Peyer's patch (tissue), 4 donors: ENCODE results near the gene NR6A1. TPM values are rescaled to one million over a fixed set of nuclear protein-coding genes. Genes with fewer than 3 reads are reported as not detected.

ENCODE experiments used
- DNase-seq, 3 donors: peaks; one replicate each; pipeline ENCODE4 v3.0.0-alpha.2; 2017 to 2019
- H3K27ac ChIP-seq, 4 donors: fragments of 200-600 bp; sonication (generic); one replicate each; pipeline ENCODE4 v1.5.1; 2016 to 2019
- H3K27me3 ChIP-seq, 2 donors: fragments of 200-600 bp; sonication (generic); one replicate each; pipeline ENCODE4 v1.5.1; 2019
- H3K36me3 ChIP-seq, 3 donors: fragments of 200-600 bp; sonication (generic); one replicate each; pipeline ENCODE4 v1.5.1; 2016 to 2019
- H3K4me1 ChIP-seq, 4 donors: fragments of 200-600 bp; sonication (generic); one replicate each; pipeline ENCODE4 v1.5.1; 2016 to 2019
- H3K4me3 ChIP-seq, 4 donors: fragments of 200-600 bp; sonication (generic); 1 replicate in 3 of 4; 2 replicates in 1 of 4; pipeline ENCODE4 v1.5.1; 2016 to 2019; ENCODE audit warnings: mild to moderate bottlenecking in 1 of 4
- H3K9me3 ChIP-seq, 4 donors: fragments of 200-600 bp; sonication (generic); one replicate each; pipeline ENCODE4 v1.5.1; 2016 to 2019; ENCODE audit warnings: mild to moderate bottlenecking in 1 of 4
- CTCF ChIP-seq, 6 experiments: fragments of 450-650 bp in 4 of 6; fragments of 200-600 bp in 2 of 6; sonication (generic) in 1 of 6; IDR thresholded peaks; one replicate each; pipeline ENCODE4 v1.5.1; 2017 to 2019; ENCODE audit warnings: antibody characterized with exemption in 6 of 6, mild to moderate bottlenecking in 3 of 6, moderate library complexity in 1 of 6
- POLR2A ChIP-seq, 2 donors: fragments of 450-650 bp; IDR thresholded peaks; one replicate each; pipeline ENCODE4 v1.5.1; 2017; ENCODE audit warnings: antibody characterized with exemption in 2 of 2, mild to moderate bottlenecking in 2 of 2, moderate library complexity in 2 of 2
- total RNA-seq, 4 donors: library from RNA; depleted of rRNA; stranded (reverse); fragments of >200 nt; gene quantifications; one replicate each; pipeline ENCODE4 v1.1.0, GENCODE V29; 2016

NR6A1 gene
- total RNA-seq, 4 donors from 2014 or later = 10.7 to 43.0 (median 28.1) TPM

DNA sequence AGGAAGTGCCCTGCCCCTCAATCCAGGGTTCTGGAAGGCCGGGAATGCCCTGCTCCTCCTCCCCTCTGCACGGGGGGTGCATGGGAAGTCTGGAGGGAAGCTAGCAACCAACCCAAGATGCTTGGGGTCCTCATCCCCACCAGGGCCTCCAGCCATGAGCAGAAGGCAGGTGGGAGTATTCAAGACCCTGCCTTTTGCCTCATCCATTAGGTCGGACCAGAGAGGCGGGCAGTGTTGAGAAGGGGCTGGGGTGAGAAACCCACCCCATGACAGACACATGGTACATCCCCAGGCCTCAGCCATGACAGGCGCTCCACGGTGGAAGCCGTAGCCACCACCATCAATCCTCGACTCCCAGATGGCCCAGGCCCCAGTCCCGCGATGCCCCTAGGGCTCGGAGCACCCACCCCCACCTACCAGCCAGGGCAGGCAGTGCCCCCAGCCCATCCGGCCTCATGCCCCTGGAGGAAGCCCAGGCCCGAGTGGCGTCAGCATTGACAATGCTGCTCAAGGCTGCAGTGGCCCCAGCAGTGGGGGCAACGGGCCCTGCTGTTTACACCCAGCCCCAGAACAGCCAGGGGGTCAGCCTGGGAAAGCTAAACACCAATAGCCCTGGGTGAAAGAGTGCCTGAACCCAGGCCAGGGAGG lies 272.5 kb downstream of the NR6A1 start:
- H3K4me1 ChIP-seq = peaks cover 0 to 8% (median 1%) of the 10 kb centered on the region in 4 donors
- H3K27me3 ChIP-seq = peaks cover 0 to 11% of the 10 kb centered on the region in 2 donors
- no peak overlapping the region for H3K27ac ChIP-seq
- no peak for DNase-seq
- H3K9me3 ChIP-seq = no peaks in the 10 kb centered on the region
- TF ChIP-seq POLR2A (IDR thresholded peaks at IDR 0.05) (no peak), CTCF (IDR thresholded peaks at IDR 0.05) (no peak)
- no peak overlapping the region for H3K4me3 ChIP-seq
- H3K36me3 ChIP-seq = no peaks in the 10 kb centered on the region

- H3K4me1 ChIP-seq = peaks cover 0 to 2% (median 0%) of the 10 kb centered on the region in 4 donors
- TF ChIP-seq POLR2A (IDR thresholded peaks at IDR 0.05) (no peak), CTCF (IDR thresholded peaks at IDR 0.05) (no peak)
- H3K36me3 ChIP-seq = no peaks in the 10 kb centered on the region
- H3K27me3 ChIP-seq = peaks cover 0 to 6% of the 10 kb centered on the region in 2 donors
- H3K4me3 ChIP-seq = no peak overlapping the region
- no peak for DNase-seq
- H3K27ac ChIP-seq = no peak overlapping the region
- no peaks in the 10 kb centered on the region for H3K9me3 ChIP-seq
These were observed 273.1 kb downstream of the NR6A1 start for GRCh38 chr9:124498040-124498439.

GRCh38 chr9:124497441-124497840 lies 273.7 kb downstream of the NR6A1 start:
- no peaks in the 10 kb centered on the region for H3K36me3 ChIP-seq
- no peak overlapping the region for H3K4me3 ChIP-seq
- H3K4me1 ChIP-seq = no peaks in the 10 kb centered on the region
- DNase-seq = no peak
- no peaks in the 10 kb centered on the region for H3K9me3 ChIP-seq
- H3K27ac ChIP-seq = no peak overlapping the region
- TF ChIP-seq CTCF (IDR thresholded peaks at IDR 0.05) = no peak
- no peak for TF ChIP-seq POLR2A (IDR thresholded peaks at IDR 0.05)
- no peaks in the 10 kb centered on the region for H3K27me3 ChIP-seq

DNA sequence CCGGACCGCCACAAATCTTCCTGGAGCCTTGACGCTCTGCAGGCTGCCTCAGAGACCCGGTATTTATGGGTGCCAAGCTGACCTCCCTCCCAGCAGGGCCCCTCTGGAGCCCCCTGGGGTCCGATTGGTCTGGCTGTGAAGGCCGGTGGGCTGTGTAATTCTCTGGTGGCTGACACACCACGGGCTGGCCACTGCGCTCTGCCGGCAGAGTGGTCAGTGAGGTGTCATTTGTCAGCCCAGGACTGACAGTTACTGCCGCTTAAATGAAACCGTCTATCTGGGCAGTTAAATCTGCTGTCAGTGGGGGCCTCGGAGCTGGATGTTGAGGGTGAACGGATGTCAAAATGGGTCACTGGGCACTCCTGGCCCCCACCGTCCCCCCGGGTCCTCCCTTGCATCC lies 274.6 kb downstream of the NR6A1 start:
- no peaks in the 10 kb centered on the region for H3K36me3 ChIP-seq
- TF ChIP-seq CTCF (IDR thresholded peaks at IDR 0.05) = no peak
- no peak for TF ChIP-seq POLR2A (IDR thresholded peaks at IDR 0.05)
- no peak overlapping the region for H3K4me3 ChIP-seq
- DNase-seq = no peak
- no peaks in the 10 kb centered on the region for H3K4me1 ChIP-seq
- H3K27me3 ChIP-seq = no peaks in the 10 kb centered on the region
- H3K9me3 ChIP-seq = no peaks in the 10 kb centered on the region
- H3K27ac ChIP-seq = no peak overlapping the region

GRCh38 chr9:124496075-124496449 lies 275.0 kb downstream of the NR6A1 start:
- no peak for DNase-seq
- H3K36me3 ChIP-seq = no peaks in the 10 kb centered on the region
- H3K9me3 ChIP-seq = no peaks in the 10 kb centered on the region
- no peak overlapping the region for H3K4me3 ChIP-seq
- TF ChIP-seq CTCF (IDR thresholded peaks at IDR 0.05) (no peak), POLR2A (IDR thresholded peaks at IDR 0.05) (no peak)
- H3K4me1 ChIP-seq = no peaks in the 10 kb centered on the region
- no peak overlapping the region for H3K27ac ChIP-seq
- no peaks in the 10 kb centered on the region for H3K27me3 ChIP-seq
